ENCODE data around the gene UBE4B. TPM values are rescaled to one million over a fixed set of nuclear protein-coding genes. Genes with fewer than 3 reads are reported as not detected.

Gene UBE4B
- total RNA-seq, 1 donor from 2014 or later, result 39.3 TPM

DNA sequence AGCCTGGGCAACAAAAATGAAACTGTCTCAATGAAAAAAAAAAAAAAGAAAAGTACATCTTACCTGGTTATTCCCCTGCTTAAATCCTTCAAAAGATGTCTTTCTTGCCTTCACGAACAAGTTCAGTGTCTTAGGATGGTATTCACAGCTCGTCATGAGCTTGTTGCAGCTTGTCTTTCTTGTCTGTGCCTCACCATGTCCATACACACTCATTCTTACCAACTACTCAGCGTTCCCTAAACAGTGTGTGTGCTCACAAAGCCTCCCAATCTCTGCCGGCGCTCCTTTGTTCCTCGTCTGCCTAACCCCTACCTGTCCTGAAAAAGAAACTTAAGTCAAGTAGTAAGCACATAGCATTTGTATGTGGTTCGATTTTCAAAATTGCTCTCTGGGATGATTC is 31.1 kb downstream of the UBE4B start:
- H3K4me3 ChIP-seq (ENCODE audit: low read depth, low read length), result no peak overlapping the region
- DNase-seq (ENCODE audit: low read depth), result no peak
- TF ChIP-seq, protein P1, sequence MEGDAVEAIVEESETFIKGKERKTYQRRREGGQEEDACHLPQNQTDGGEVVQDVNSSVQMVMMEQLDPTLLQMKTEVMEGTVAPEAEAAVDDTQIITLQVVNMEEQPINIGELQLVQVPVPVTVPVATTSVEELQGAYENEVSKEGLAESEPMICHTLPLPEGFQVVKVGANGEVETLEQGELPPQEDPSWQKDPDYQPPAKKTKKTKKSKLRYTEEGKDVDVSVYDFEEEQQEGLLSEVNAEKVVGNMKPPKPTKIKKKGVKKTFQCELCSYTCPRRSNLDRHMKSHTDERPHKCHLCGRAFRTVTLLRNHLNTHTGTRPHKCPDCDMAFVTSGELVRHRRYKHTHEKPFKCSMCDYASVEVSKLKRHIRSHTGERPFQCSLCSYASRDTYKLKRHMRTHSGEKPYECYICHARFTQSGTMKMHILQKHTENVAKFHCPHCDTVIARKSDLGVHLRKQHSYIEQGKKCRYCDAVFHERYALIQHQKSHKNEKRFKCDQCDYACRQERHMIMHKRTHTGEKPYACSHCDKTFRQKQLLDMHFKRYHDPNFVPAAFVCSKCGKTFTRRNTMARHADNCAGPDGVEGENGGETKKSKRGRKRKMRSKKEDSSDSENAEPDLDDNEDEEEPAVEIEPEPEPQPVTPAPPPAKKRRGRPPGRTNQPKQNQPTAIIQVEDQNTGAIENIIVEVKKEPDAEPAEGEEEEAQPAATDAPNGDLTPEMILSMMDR (conservative IDR thresholded peaks at IDR 0.05; ENCODE audit: low read depth, low read length), result no peak

DNA sequence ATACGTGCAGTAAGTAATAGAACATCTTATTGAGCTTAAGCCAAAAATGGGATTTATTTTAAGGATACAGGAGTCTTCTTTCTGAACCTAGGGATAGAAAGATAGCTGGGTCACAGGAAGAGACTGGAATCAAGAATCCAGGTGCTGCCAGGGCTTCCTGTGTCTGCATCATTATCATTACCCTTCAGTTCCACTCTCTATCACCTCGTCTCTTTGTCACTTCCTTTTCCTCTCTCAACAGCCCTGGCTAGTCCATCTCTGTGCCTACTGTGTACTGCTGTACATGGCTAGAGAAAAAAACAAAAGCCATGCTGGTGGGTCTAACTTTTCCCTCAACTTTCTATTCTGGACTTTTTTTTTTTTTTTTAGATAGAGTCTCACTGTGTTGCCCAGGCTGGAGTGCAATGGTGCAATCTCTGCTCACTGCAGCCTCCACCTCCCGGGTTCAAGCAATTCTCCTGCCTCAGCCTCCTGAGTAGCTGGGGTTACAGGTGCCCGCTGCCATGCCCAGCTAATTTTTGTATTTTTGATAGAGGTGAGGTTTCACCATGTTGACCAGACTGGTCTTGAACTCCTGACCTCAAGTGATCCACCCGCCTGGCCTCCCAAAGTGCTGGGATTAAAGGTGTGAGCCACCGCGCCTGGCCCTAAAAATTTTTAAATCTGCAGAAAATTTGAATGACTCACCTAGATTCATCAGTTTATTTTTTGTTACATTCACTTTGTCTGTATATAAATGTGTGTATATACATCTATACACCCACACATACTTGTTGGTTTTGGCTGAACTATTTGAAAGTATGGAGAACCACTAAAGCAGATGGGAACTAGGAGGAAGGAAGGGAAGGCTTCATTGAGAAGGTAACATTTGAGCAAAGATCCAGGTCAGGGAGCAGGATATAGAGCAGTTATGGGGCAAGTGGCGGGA is 31.9 kb downstream of the UBE4B start:
- DNase-seq (ENCODE audit: low read depth), result no peak
- H3K4me3 ChIP-seq (ENCODE audit: low read depth, low read length), result no peak overlapping the region
- TF ChIP-seq, protein P1 (conservative IDR thresholded peaks at IDR 0.05; ENCODE audit: low read depth, low read length), result no peak

DNA sequence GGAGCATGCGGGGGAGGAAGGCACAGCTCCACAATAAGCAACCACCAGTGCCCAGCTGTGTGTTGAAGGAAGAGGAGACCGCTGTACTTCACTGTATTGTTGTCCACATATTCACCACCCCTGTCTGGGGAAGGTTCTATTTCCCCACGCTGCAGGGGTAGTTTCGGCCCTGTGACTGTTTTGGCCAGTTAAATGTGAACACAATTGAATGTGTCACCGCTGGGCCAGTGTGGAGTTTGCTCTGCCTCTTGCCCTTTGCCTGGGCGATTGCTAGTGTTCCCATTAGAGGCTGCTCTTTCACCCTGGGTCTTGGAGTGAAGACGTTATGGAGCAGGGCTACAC is 32.6 kb downstream of the UBE4B start:
- TF ChIP-seq, protein P1 (conservative IDR thresholded peaks at IDR 0.05; ENCODE audit: low read depth, low read length), result peak; percentile 9
- no peak overlapping the region for H3K4me3 ChIP-seq (ENCODE audit: low read depth, low read length)
- peak; percentile 18 for DNase-seq (ENCODE audit: low read depth)

DNA sequence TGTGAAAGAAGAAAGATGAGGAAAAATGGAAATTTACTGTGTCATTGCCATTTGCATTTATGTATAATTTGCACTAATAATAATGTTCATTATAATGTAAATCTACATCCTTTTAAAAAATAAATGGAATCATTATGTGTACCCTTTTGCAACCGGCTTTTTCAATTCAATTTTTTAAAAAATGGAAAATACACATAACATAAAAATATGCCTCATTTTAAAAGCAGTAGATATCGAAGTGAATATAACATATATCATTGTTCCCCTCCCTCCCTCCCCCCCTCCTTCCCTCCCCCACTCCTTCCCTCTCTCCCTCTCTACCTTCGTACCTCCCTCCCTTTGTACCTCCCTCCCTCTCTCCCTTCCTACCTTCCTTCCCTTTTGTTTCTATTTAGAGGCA is 33.0 kb downstream of the UBE4B start:
- TF ChIP-seq, protein P1 (conservative IDR thresholded peaks at IDR 0.05; ENCODE audit: low read depth, low read length), result no peak
- DNase-seq (ENCODE audit: low read depth), result no peak
- no peak overlapping the region for H3K4me3 ChIP-seq (ENCODE audit: low read depth, low read length)

DNA sequence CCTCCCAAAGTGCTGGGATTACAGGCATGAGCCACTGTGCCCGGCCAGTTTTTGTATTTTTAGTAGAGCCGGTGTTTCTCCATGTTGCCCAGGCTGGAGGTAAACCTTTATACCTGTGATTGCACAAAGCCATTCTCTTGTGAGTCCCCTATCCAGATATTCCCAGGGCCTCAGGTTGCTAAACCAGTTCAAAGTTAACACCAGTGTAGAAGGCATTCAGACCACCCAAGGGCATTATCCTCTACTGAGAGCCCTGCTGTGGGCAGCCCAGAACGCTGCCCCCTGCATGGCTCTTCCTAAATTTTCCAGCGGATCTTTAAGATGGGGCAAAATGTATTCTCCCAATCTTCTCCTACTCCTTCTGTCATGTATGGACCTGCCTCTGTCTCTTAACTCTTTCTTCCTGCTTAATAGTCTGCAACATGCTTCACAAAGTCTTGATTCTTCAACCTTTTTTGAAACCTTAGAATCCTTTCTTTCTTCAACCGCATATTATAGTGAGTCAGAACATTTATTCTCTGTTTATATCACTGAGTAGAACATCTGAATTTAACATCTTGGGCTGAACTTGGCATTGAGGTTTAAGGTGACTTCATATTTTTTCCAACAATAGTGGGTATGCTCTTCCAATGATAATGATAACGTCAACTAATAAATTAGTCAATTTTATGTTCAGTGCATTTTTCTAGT is 36.0 kb downstream of the UBE4B start:
- no peak for DNase-seq (ENCODE audit: low read depth)
- no peak overlapping the region for H3K4me3 ChIP-seq (ENCODE audit: low read depth, low read length)
- TF ChIP-seq, protein P1 (conservative IDR thresholded peaks at IDR 0.05; ENCODE audit: low read depth, low read length), result no peak

DNA sequence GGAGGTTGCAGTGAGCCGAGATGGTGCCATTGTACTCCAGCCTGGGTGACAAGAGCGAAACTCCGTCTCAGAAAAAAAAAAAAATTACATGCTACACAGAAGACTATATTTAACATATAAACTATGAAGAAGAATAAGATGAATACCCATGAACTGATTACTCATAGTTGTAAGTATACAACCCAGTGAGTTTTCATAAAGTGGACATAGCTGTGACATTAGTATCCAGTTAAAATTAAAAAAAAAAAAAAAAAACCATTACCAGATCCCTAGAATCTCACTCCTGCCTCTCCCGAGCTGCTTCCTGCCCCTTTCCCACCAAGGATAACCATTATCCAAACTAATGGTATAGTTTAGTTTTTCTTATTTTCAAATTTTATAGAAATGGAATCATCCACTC is 37.4 kb downstream of the UBE4B start:
- TF ChIP-seq, protein P1 (conservative IDR thresholded peaks at IDR 0.05; ENCODE audit: low read depth, low read length), result no peak
- H3K4me3 ChIP-seq (ENCODE audit: low read depth, low read length), result no peak overlapping the region
- no peak for DNase-seq (ENCODE audit: low read depth)

Data from epithelial cell of proximal tubule (primary cell).